Glutamatergic neuron (in vitro differentiated cells): Measurements from ENCODE around the gene METTL1. TPM values are rescaled to one million over a fixed set of nuclear protein-coding genes. Genes with fewer than 3 reads are reported as not detected.

ENCODE experiments used
- DNase-seq: peaks from one replicate; pipeline ENCODE4 v3.0.0; 2022
- H3K27ac Mint-ChIP-seq: one replicate; pipeline ENCODE4 v1.8.0; 2020; ENCODE audit warnings: mild to moderate bottlenecking, mixed read lengths, inconsistent platforms; ENCODE audit not compliant: unreplicated experiment
- H3K27me3 Mint-ChIP-seq: one replicate; pipeline ENCODE4 v1.8.0; 2020; ENCODE audit warnings: mild to moderate bottlenecking, moderate library complexity, mixed read lengths, inconsistent platforms; ENCODE audit not compliant: unreplicated experiment
- H3K36me3 Mint-ChIP-seq: one replicate; pipeline ENCODE4 v1.8.0; 2020; ENCODE audit warnings: mild to moderate bottlenecking, mixed read lengths, inconsistent platforms; ENCODE audit not compliant: unreplicated experiment
- H3K4me1 Mint-ChIP-seq: one replicate; pipeline ENCODE4 v1.8.0; 2020; ENCODE audit warnings: mild to moderate bottlenecking, low read depth, mixed read lengths, inconsistent platforms; ENCODE audit not compliant: unreplicated experiment
- H3K4me3 Mint-ChIP-seq: one replicate; pipeline ENCODE4 v1.8.0; 2020; ENCODE audit warnings: mild to moderate bottlenecking, mixed read lengths, inconsistent platforms; ENCODE audit not compliant: unreplicated experiment
- H3K9me3 Mint-ChIP-seq: one replicate; pipeline ENCODE4 v1.8.0; 2020; ENCODE audit warnings: mild to moderate bottlenecking, moderate library complexity, mixed read lengths, inconsistent platforms; ENCODE audit not compliant: unreplicated experiment
- CTCF ChIP-seq: fragments of 200-600 bp; sonication (generic); IDR thresholded peaks from one replicate; pipeline ENCODE4 v1.5.0; 2021; ENCODE audit not compliant: partially characterized antibody, unreplicated experiment
- total RNA-seq: library from RNA; stranded (reverse); fragmentation: NEBNext Ultra II Directional; extraction: Animal tissue kit (Norgen Biotek cat#: 25700); gene quantifications from one replicate; pipeline ENCODE4 v1.2.1, GENCODE V29; 2021; ENCODE audit not compliant: unreplicated experiment

Gene METTL1
- total RNA-seq, 1 donor from 2014 or later, result 9.1 TPM

DNA sequence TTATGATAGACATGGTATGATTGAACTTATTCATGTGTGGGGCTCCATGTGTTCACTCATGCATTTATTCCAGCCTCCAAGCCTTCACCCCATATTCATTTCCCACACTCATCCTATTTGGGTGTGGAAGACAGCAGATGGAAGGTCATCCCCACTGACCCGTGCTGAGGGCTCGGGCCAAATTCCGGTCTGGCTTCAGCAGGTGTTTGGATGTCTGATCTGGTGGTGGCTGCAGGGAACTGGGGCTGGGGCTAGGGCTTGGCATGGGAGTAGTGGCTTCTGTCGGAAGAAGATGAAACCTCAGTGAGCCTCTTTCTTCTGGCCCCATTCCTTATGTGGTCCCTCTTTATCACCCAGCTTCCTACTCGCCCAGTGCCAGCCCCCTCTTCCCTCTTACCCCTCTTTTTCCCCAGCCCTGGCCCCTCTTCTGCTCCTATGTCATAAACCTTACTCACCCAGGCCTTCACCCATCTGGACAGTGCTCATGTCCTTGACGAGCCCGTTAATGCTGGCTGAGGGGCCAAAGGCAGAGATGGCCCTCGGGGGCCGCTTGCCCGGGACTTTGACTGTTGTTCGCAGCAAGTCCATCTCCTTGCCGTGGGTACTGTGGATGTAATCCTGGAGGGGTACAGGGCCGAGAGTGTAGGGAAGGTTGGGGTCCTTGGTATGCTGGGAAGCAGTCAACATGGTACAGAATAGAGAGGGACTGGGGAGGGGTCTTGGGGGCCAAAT, 41.4 kb downstream of the METTL1 start:
- Mint-ChIP-seq H3K36me3 (peaks cover 25% of the 10 kb centered on the region), H3K27me3 (peaks cover 38% of the 10 kb centered on the region), H3K4me1 (peaks cover 12% of the 10 kb centered on the region), H3K4me3 (no peak overlapping the region), H3K9me3 (peaks cover 16% of the 10 kb centered on the region), H3K27ac (no peak overlapping the region)
- TF ChIP-seq CTCF, result no peak
- DNase-seq, result no peak

DNA sequence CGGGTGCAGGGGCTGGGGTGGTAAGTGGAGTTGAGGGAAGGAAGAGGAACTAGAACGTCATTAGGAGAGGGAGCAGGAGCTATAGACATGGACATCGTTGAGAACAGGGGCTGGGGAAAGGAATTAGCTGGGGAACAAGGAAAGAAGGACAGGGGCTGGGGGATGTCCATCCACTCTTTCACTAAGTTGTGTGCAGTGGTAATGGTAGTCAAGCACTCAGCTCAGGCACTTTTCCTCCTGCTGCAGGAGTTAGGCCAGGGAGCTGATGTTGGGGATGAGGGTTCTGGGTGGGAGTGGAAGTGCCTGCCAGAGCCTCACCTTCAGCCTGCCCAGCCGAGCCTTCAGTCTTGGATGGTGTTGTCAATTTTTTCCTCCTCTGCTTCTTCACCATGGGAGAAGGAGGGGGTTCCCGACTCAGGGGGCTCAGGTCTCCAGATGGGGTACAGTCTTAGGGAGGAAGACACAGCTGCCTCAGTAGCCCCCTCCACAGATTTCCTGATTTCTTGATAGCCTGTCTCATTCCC, 42.5 kb downstream of the METTL1 start:
- Mint-ChIP-seq H3K4me3 (no peak overlapping the region), H3K27me3 (peaks cover 30% of the 10 kb centered on the region), H3K9me3 (peaks cover 9% of the 10 kb centered on the region), H3K4me1 (peaks cover 4% of the 10 kb centered on the region), H3K27ac (no peak overlapping the region), H3K36me3 (peaks cover 20% of the 10 kb centered on the region)
- no peak for TF ChIP-seq CTCF
- no peak for DNase-seq

DNA sequence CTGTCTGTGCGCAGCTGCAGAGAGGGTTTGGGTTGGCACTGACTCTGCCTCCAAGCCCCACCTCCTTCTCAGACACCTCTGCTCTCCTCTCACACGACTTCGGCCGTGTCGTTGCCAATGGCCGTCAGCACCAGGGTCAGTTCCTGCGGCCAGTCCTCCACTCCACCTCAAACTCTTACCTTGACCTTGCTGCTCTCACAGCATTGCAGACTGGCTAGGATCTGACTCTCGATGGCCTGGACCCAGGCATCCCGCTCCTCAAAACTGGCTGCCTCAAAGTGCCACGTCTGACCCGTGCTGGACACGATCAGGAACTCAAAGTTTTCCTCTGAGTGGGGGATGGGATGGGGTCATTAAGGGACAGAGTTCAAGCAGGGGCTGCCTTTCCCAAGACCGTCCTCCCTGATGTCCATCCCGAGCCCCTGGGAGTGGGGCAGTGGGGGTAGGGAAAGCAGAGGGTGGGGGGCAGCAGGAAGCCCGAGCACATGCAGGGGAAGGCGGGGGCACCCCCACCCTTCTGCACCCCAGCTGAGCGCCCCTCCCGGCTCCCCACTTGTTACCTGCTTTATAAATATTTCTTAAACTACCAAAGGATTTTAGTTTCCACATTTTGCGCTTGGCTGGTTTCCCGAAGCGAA, 44.0 kb downstream of the METTL1 start:
- no peak for DNase-seq
- Mint-ChIP-seq H3K27ac (peak overlapping the region; percentile 7), H3K4me1 (peaks cover 9% of the 10 kb centered on the region), H3K4me3 (peak overlapping the region; percentile 64), H3K27me3 (peaks cover 28% of the 10 kb centered on the region), H3K36me3 (peaks cover 19% of the 10 kb centered on the region), H3K9me3 (peaks cover 13% of the 10 kb centered on the region)
- no peak for TF ChIP-seq CTCF

DNA sequence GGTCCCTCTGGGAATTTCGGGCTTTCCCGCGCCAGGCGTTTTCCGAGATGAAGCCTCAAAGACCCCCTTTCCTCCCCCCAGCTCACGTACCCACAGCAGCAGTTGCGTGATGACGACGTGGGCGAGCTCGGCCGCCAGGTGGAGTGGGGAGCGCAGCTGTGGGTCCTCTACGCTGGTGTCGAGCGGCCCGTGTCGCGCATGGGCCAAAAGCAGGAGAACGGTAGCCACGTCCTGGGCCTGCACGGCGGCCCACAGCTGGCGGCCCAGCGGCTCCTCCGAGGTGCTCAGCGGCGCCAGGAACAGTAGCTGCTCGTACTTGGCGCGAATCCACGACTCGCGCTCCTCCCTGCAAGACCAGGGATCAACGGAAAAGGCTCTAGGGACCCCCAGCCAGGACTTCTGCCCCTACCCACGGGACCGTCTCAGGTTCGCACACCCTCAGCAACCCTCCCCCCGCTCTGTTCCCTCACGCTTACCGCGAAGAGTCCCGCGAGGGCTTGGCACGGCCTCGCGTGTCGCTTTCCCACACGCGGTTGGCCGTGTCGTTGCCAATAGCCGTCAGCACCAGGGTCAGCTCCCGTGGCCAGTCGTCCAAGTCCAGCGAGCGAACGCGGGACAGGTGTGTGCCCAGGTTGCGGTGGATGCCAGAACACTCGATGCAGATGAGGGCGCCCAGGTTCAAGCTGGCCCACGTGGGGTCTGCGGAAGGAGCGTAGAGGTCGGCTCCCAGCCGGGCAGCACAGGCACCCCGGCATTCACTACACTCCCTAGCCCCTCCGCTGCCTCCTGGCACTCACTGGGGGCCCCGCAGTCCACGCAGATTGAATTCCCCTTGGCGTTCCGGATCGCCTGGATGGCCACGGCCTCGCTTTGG, 44.8 kb downstream of the METTL1 start:
- H3K4me3 Mint-ChIP-seq, result no peak overlapping the region
- TF ChIP-seq CTCF, result no peak
- peaks cover 15% of the 10 kb centered on the region for H3K9me3 Mint-ChIP-seq
- peaks cover 12% of the 10 kb centered on the region for H3K4me1 Mint-ChIP-seq
- peak; percentile 42 for DNase-seq
- H3K27me3 Mint-ChIP-seq, result peaks cover 31% of the 10 kb centered on the region
- H3K36me3 Mint-ChIP-seq, result peaks cover 19% of the 10 kb centered on the region
- no peak overlapping the region for H3K27ac Mint-ChIP-seq
